A673 (cell line): ENCODE data around the gene SARNP. TPM values are rescaled to one million over a fixed set of nuclear protein-coding genes. Genes with fewer than 3 reads are reported as not detected.

Source experiments
- BruUV-seq: library from RNA; stranded (reverse); fragments of 400-500 nt; replicated peaks from 2 replicates; lab custom pipeline; 2021; lab: Mats Ljungman, UMichigan
- CTCF ChIA-PET: fragments of 300-600 bp; sonication (Branson Sonifier 250); formaldehyde crosslinking; loops from one replicate; lab custom pipeline; 2022; ENCODE audit warnings: antibody characterized with exemption; lab: Charles Lee
- POLR2A ChIA-PET: fragments of 300-600 bp; sonication (Branson Sonifier 250); formaldehyde crosslinking; loops from one replicate; lab custom pipeline; 2022; ENCODE audit warnings: antibody characterized with exemption; ENCODE audit not compliant: low non-redundant PET; lab: Charles Lee
- DNase-seq: peaks from one replicate; pipeline ENCODE4 v3.0.0-alpha.2; 2015; ENCODE audit warnings: low spot score
- H3K27ac ChIP-seq: fragments of 200-600 bp; sonication (generic); 2 replicates; pipeline ENCODE4 v1.5.1; 2016; ENCODE audit warnings: mixed run types, low read depth, mild to moderate bottlenecking, mixed read lengths, antibody characterized with exemption, low read length; ENCODE audit not compliant: poor library complexity, severe bottlenecking
- H3K27me3 ChIP-seq: fragments of 200-600 bp; sonication (generic); replicated peaks from 2 replicates; pipeline ENCODE4 v1.6.1; 2017; ENCODE audit warnings: mixed run types, low read depth, mild to moderate bottlenecking, mixed read lengths, antibody characterized with exemption, low read length; ENCODE audit not compliant: insufficient read depth, poor library complexity
- H3K36me3 ChIP-seq: fragments of 200-600 bp; sonication (generic); 2 replicates; pipeline ENCODE4 v1.6.1; 2016; ENCODE audit warnings: mixed run types, mild to moderate bottlenecking, mixed read lengths, antibody characterized with exemption, low read length; ENCODE audit not compliant: insufficient read depth, poor library complexity, severe bottlenecking
- H3K4me1 ChIP-seq: fragments of 200-600 bp; sonication (generic); 2 replicates; pipeline ENCODE4 v1.6.1; 2017; ENCODE audit warnings: mixed run types, mild to moderate bottlenecking, mixed read lengths, antibody characterized with exemption, low read length; ENCODE audit not compliant: insufficient read depth, poor library complexity, severe bottlenecking
- H3K4me3 ChIP-seq: fragments of 200-600 bp; sonication (generic); 2 replicates; pipeline ENCODE4 v1.5.1; 2016; ENCODE audit warnings: low read depth, mixed run types, mild to moderate bottlenecking, mixed read lengths, low read length; ENCODE audit not compliant: poor library complexity, severe bottlenecking
- H3K9me3 ChIP-seq: fragments of 200-600 bp; sonication (generic); 2 replicates; pipeline ENCODE4 v1.6.1; 2016; ENCODE audit warnings: mixed run types, low read depth, mild to moderate bottlenecking, mixed read lengths, antibody characterized with exemption, low read length; ENCODE audit not compliant: poor library complexity, severe bottlenecking
- EZH2 ChIP-seq: fragments of 200-600 bp; sonication (generic); IDR thresholded peaks from 2 replicates; pipeline ENCODE4 v1.6.1; 2017; ENCODE audit warnings: borderline replicate concordance, low read depth, mild to moderate bottlenecking, mixed read lengths, antibody characterized with exemption, low read length; ENCODE audit not compliant: poor library complexity, severe bottlenecking
- intact Hi-C: fragments of 100-400 bp; cut with micrococcal nuclease; formaldehyde crosslinking; loops from one replicate; pipeline ENCODE4 v1.10.0; 2022; ENCODE audit not compliant: unreplicated experiment
- total RNA-seq: library from RNA; stranded (reverse); gene quantifications from 2 replicates; pipeline ENCODE4 v1.2.3, GENCODE V29; 2021
- TF ChIP-seq, protein P1 (sequence below): fragments of 300-800, 200-600 bp; sonication (generic); conservative IDR thresholded peaks from 2 replicates; pipeline ENCODE4 v1.5.1; 2017; ENCODE audit warnings: low read depth, mild to moderate bottlenecking, antibody characterized with exemption, low read length, moderate library complexity, mixed read lengths

Gene SARNP
- total RNA-seq, 1 experiment from 2014 or later, result 104 TPM

DNA sequence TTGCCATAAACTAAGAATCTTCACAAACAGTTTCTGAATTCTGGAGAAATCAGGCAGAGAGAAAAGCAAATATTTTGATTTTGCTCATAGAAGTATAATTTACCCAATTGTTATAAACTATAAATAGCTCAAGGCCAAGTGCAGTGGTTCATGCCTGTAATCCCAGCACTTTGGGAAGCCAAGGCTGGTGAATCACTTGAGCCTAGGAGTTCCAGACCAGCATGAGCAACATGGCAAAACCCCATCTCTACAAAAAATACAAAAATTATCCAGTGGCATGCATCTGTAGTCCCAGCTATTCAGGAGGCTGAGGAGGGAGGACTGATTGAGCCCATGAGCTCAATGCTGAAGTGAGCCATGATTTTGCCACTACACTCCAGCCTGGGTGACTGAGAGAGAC, 44.8 kb upstream of the SARNP start:
- intact Hi-C loops, result no loop called here
- CTCF ChIA-PET, result interaction anchor here (0.7 kb wide), 1 partner anchor 228 kb away, joined by 8 read pairs; no protein-coding TSS in a partner anchor
- no peak for TF ChIP-seq EZH2
- TF ChIP-seq, protein P1, sequence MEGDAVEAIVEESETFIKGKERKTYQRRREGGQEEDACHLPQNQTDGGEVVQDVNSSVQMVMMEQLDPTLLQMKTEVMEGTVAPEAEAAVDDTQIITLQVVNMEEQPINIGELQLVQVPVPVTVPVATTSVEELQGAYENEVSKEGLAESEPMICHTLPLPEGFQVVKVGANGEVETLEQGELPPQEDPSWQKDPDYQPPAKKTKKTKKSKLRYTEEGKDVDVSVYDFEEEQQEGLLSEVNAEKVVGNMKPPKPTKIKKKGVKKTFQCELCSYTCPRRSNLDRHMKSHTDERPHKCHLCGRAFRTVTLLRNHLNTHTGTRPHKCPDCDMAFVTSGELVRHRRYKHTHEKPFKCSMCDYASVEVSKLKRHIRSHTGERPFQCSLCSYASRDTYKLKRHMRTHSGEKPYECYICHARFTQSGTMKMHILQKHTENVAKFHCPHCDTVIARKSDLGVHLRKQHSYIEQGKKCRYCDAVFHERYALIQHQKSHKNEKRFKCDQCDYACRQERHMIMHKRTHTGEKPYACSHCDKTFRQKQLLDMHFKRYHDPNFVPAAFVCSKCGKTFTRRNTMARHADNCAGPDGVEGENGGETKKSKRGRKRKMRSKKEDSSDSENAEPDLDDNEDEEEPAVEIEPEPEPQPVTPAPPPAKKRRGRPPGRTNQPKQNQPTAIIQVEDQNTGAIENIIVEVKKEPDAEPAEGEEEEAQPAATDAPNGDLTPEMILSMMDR, result no peak
- Histone ChIP-seq H3K27me3 (no peaks in the 10 kb centered on the region), H3K4me3 (no peak overlapping the region), H3K4me1 (no peaks in the 10 kb centered on the region), H3K9me3 (peaks cover 6% of the 10 kb centered on the region), H3K36me3 (no peaks in the 10 kb centered on the region), H3K27ac (no peak overlapping the region)
- no TSS peak for BruUV-seq
- DNase-seq, result no peak
- POLR2A ChIA-PET, result no interaction called here

DNA sequence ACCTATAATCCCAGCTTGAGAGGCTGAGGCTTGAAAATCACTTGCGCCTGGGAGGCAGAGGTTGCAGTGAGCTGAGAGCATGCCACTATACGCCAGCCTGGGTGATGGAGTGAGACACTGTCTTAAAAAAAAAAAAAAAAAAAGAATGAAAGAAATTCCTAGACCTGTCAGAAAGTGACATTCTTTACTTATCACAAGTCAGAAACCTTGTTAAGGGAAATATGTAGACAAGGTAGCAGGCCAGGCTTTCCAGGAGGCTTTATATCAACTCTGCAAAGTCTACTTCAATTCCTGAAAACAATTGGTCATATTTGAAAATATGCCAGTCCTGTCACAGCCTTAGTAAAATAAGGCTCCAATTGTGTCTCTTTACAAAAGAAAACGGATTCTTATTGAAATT, 44.3 kb upstream of the SARNP start:
- no TSS peak for BruUV-seq
- Histone ChIP-seq H3K4me1 (no peaks in the 10 kb centered on the region), H3K36me3 (no peaks in the 10 kb centered on the region), H3K9me3 (peaks cover 6% of the 10 kb centered on the region), H3K4me3 (no peak overlapping the region), H3K27ac (no peak overlapping the region), H3K27me3 (no peaks in the 10 kb centered on the region)
- CTCF ChIA-PET, result no interaction called here
- TF ChIP-seq, protein P1, result no peak
- TF ChIP-seq EZH2, result no peak
- POLR2A ChIA-PET, result no interaction called here
- no peak for DNase-seq
- intact Hi-C loops, result no loop called here

DNA sequence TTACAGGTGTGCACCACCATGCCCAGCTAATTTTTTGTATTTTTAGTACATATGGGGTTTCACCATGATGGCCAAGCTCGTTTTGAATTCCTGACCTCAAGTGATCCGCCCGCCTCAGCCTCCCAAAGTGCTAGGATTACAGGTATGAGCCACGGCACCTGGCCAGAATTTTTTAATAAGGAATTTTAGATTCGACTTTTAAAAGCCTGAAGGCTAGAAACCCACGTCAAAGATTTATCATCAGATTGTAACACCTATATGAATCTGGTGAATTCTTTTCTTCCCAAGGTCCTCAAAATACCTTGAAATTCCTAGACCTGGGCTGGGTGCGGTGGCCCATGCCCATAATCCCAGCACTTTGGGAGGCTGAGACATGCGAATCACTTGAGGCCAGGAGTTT, 43.9 kb upstream of the SARNP start:
- POLR2A ChIA-PET, result no interaction called here
- CTCF ChIA-PET, result no interaction called here

More for the DNA sequence above, 43.9 kb upstream of the SARNP start:
- BruUV-seq, result no TSS peak
- intact Hi-C loops, result no loop called here
- H3K27ac ChIP-seq, result no peak overlapping the region
- H3K36me3 ChIP-seq, result no peaks in the 10 kb centered on the region
- TF ChIP-seq, protein P1, result no peak
- no peak for TF ChIP-seq EZH2
- H3K4me3 ChIP-seq, result no peak overlapping the region
- no peaks in the 10 kb centered on the region for H3K27me3 ChIP-seq
- no peaks in the 10 kb centered on the region for H3K4me1 ChIP-seq
- DNase-seq, result no peak
- peaks cover 6% of the 10 kb centered on the region for H3K9me3 ChIP-seq
